OCI-LY3 (cell line): ENCODE data around the gene HSD11B1L.

ENCODE experiments used
- CTCF ChIP-seq: fragments of 200-600, 300-600 bp; sonication (generic); IDR thresholded peaks from 2 replicates; pipeline ENCODE4 v1.5.1; 2014; ENCODE audit warnings: antibody characterized with exemption, low read length, low read depth
- EZH2phosphoT487 ChIP-seq: fragments of 200-600 bp; shearing (Covaris generic); IDR thresholded peaks from 2 replicates; pipeline ENCODE4 v1.6.1; 2018; ENCODE audit warnings: antibody characterized with exemption, mixed run types, low read depth

- TF ChIP-seq CTCF = no peak
- TF ChIP-seq EZH2phosphoT487 = no peak
These were observed 17.2 kb downstream of the HSD11B1L start for GRCh38 chr19:5697890-5698634.
